ENCODE measurements around the gene CSHL1.
A peak's percentile ranks its signal among the peaks of the same experiment; 100 is the strongest.
"Not testable (repeated sequence)": the region's sequence is repeated elsewhere in the genome, so short reads cannot be mapped to it uniquely, and the experiment has no call there.

Gene CSHL1

GRCh38 chr17:63917646-63918045 lies 6.6 kb upstream of the CSHL1 start:
- DNase-seq, result no peak

GRCh38 chr17:63917206-63917605 lies 6.1 kb upstream of the CSHL1 start:
- DNase-seq, result not testable (repeated sequence)

GRCh38 chr17:63916566-63917185 lies 5.6 kb upstream of the CSHL1 start:
- DNase-seq, result no peak

GRCh38 chr17:63915753-63916152 lies 4.7 kb upstream of the CSHL1 start:
- DNase-seq, result not testable (repeated sequence)

GRCh38 chr17:63914471-63914870 lies 3.4 kb upstream of the CSHL1 start:
- DNase-seq, result no peak

GRCh38 chr17:63911657-63912100 lies 621 bp upstream of the CSHL1 start:
- DNase-seq, result peak; percentile 64

- DNase-seq, result no peak
Observed at GRCh38 chr17:63910096-63910495, 962 bp downstream of the CSHL1 start.

GRCh38 chr17:63909586-63909985 lies 1.5 kb downstream of the CSHL1 start:
- DNase-seq, result not testable (repeated sequence)

GRCh38 chr17:63907161-63907778 lies 3.8 kb downstream of the CSHL1 start:
- DNase-seq, result not testable (repeated sequence)

GRCh38 chr17:63904796-63905195 lies 6.3 kb downstream of the CSHL1 start:
- DNase-seq, result not testable (repeated sequence)

GRCh38 chr17:63903787-63904201 lies 7.3 kb downstream of the CSHL1 start:
- DNase-seq, result peak; percentile 55

- DNase-seq, result not testable (repeated sequence)
Observed at GRCh38 chr17:63901971-63902370, 9.1 kb downstream of the CSHL1 start.

GRCh38 chr17:63898899-63899798 lies 11.9 kb downstream of the CSHL1 start:
- peak; percentile 60 for DNase-seq

GRCh38 chr17:63896524-63897354 lies 14.3 kb downstream of the CSHL1 start, which contains the start of gene CSH1:
TSS of gene CSH1 (minus strand) at chr17:63896574. CDS start at chr17:63896511, 63 bp downstream.
- not testable (repeated sequence) for DNase-seq

- DNase-seq, result not testable (repeated sequence)
Observed at GRCh38 chr17:63894821-63895220, 16.2 kb downstream of the CSHL1 start.

- DNase-seq, result not testable (repeated sequence)
Observed at GRCh38 chr17:63894021-63894420, 17.0 kb downstream of the CSHL1 start.

GRCh38 chr17:63892316-63893037 lies 18.6 kb downstream of the CSHL1 start:
- DNase-seq, result not testable (repeated sequence)

- DNase-seq, result peak; percentile 48
Observed at GRCh38 chr17:63889026-63889848, 21.8 kb downstream of the CSHL1 start.

- not testable (repeated sequence) for DNase-seq
Observed at GRCh38 chr17:63885119-63885518, 25.9 kb downstream of the CSHL1 start.

- not testable (repeated sequence) for DNase-seq
Observed at GRCh38 chr17:63882626-63883126, 28.4 kb downstream of the CSHL1 start.
